Neural progenitor cell (in vitro differentiated cells): ENCODE data around the gene NDUFS8. TPM values are rescaled to one million over a fixed set of nuclear protein-coding genes. Genes with fewer than 3 reads are reported as not detected.
A peak's percentile ranks its signal among the peaks of the same experiment; 100 is the strongest.

Experiments
- DNase-seq: peaks from one replicate; pipeline ENCODE4 v3.0.0-alpha.2; 2016; ENCODE audit warnings: low spot score
- H2AFZ ChIP-seq: fragments of 200-600 bp; sonication (generic); replicated peaks from 2 replicates; pipeline ENCODE4 v1.6.1; 2016; ENCODE audit warnings: antibody characterized with exemption
- H3F3A ChIP-seq: fragments of 200-600 bp; sonication (generic); 2 replicates; pipeline ENCODE4 v1.6.1; 2016; ENCODE audit warnings: antibody characterized with exemption, low read depth
- H3K27ac ChIP-seq: fragments of 200-600 bp; sonication (generic); 2 replicates; pipeline ENCODE4 v1.5.1; 2016; ENCODE audit warnings: mild to moderate bottlenecking
- H3K27me3 ChIP-seq: fragments of 200-600 bp; sonication (generic); 2 replicates; pipeline ENCODE4 v1.6.1; 2016; ENCODE audit warnings: mild to moderate bottlenecking, moderate library complexity
- H3K36me3 ChIP-seq: fragments of 200-600 bp; sonication (generic); 2 replicates; pipeline ENCODE4 v1.5.1; 2016
- H3K4me1 ChIP-seq: fragments of 200-600 bp; sonication (generic); 2 replicates; pipeline ENCODE4 v1.6.1; 2016; ENCODE audit warnings: mixed run types
- H3K4me2 ChIP-seq: fragments of 200-600 bp; sonication (generic); 2 replicates; pipeline ENCODE4 v1.6.1; 2016
- H3K4me3 ChIP-seq: fragments of 200-600 bp; sonication (generic); 2 replicates; pipeline ENCODE4 v1.5.1; 2016
- H3K79me2 ChIP-seq: fragments of 200-600 bp; sonication (generic); 2 replicates; pipeline ENCODE4 v1.6.1; 2016; ENCODE audit warnings: low read depth
- H3K9ac ChIP-seq: fragments of 200-600 bp; sonication (generic); 2 replicates; pipeline ENCODE4 v1.6.1; 2016
- H3K9me3 ChIP-seq: fragments of 200-600 bp; sonication (generic); 2 replicates; pipeline ENCODE4 v1.5.1; 2016; ENCODE audit warnings: low read depth
- H4K20me1 ChIP-seq: fragments of 200-600 bp; sonication (generic); 2 replicates; pipeline ENCODE4 v1.6.1; 2016; ENCODE audit warnings: low read depth
- H3K27ac Mint-ChIP-seq: 3 replicates; pipeline ENCODE4 v1.8.0; 2021; ENCODE audit warnings: mixed read lengths
- H3K27me3 Mint-ChIP-seq: 2 replicates; pipeline ENCODE4 v1.8.0; 2022; ENCODE audit warnings: low read depth, mild to moderate bottlenecking, inconsistent platforms, moderate library complexity, mixed read lengths; ENCODE audit not compliant: insufficient read depth
- H3K36me3 Mint-ChIP-seq: 3 replicates; pipeline ENCODE4 v1.8.0; 2021; ENCODE audit warnings: mixed read lengths
- H3K4me1 Mint-ChIP-seq: 3 replicates; pipeline ENCODE4 v1.8.0; 2021; ENCODE audit warnings: mixed read lengths
- H3K4me3 Mint-ChIP-seq: 3 replicates; pipeline ENCODE4 v1.8.0; 2021; ENCODE audit warnings: mild to moderate bottlenecking, moderate library complexity, mixed read lengths
- H3K9me3 Mint-ChIP-seq: 3 replicates; pipeline ENCODE4 v1.8.0; 2020; ENCODE audit warnings: mixed read lengths
- CTCF ChIP-seq: fragments of 200-600 bp; sonication (generic); IDR thresholded peaks from 2 replicates; pipeline ENCODE4 v1.5.1; 2017; ENCODE audit warnings: antibody characterized with exemption, mild to moderate bottlenecking
- EZH2 ChIP-seq: fragments of 200-600 bp; sonication (generic); IDR thresholded peaks from 2 replicates; pipeline ENCODE4 v1.6.1; 2017; ENCODE audit warnings: antibody characterized with exemption, mild to moderate bottlenecking, moderate library complexity
- EZH2phosphoT487 ChIP-seq: fragments of 200-600 bp; sonication (generic); IDR thresholded peaks from 2 replicates; pipeline ENCODE4 v1.6.1; 2017; ENCODE audit warnings: antibody characterized with exemption
- total RNA-seq: library from RNA; depleted of rRNA; stranded (reverse); fragments of >200 nt; gene quantifications from 2 replicates; pipeline ENCODE4 v1.2.3, GENCODE V29; 2015; ENCODE audit warnings: low replicate concordance

The NDUFS8 gene
- total RNA-seq, 1 donor from 2014 or later: 46.7 TPM

- H3K9me3 ChIP-seq: no peaks in the 10 kb centered on the region
- no peak overlapping the region for H3K4me3 ChIP-seq
- H3K27ac ChIP-seq: no peak overlapping the region
- no peaks in the 10 kb centered on the region for H3K36me3 Mint-ChIP-seq
- no peaks in the 10 kb centered on the region for H4K20me1 ChIP-seq
- no peaks in the 10 kb centered on the region for H3K27me3 ChIP-seq
- H3K79me2 ChIP-seq: no peaks in the 10 kb centered on the region
- no peak overlapping the region for H3K4me3 Mint-ChIP-seq
- DNase-seq: no peak
- H3K4me2 ChIP-seq: no peak overlapping the region
- H3K27ac Mint-ChIP-seq: no peak overlapping the region
- peaks cover 8% of the 10 kb centered on the region for H3K27me3 Mint-ChIP-seq
- peaks cover 19% of the 10 kb centered on the region for H3F3A ChIP-seq
- H3K4me1 ChIP-seq: peaks cover 16% of the 10 kb centered on the region
- no peaks in the 10 kb centered on the region for H3K9me3 Mint-ChIP-seq
- H2AFZ ChIP-seq: no peak overlapping the region
- TF ChIP-seq EZH2phosphoT487: no peak
- TF ChIP-seq CTCF: no peak
- H3K9ac ChIP-seq: no peak overlapping the region
- H3K4me1 Mint-ChIP-seq: peaks cover 9% of the 10 kb centered on the region
- no peaks in the 10 kb centered on the region for H3K36me3 ChIP-seq
Observed at GRCh38 chr11:68042219-68043028, 11.9 kb downstream of the NDUFS8 start.

GRCh38 chr11:68043029-68043348 is 12.5 kb downstream of the NDUFS8 start:
- H3K4me2 ChIP-seq: no peak overlapping the region

GRCh38 chr11:68043349-68044144 is 13.1 kb downstream of the NDUFS8 start:
- H3K36me3 ChIP-seq: no peaks in the 10 kb centered on the region
- H3K27ac ChIP-seq: no peak overlapping the region
- H2AFZ ChIP-seq: no peak overlapping the region
- peaks cover 11% of the 10 kb centered on the region for H3K4me1 ChIP-seq
- H3K27me3 ChIP-seq: no peaks in the 10 kb centered on the region
- H3K9me3 Mint-ChIP-seq: no peaks in the 10 kb centered on the region
- H3K4me3 ChIP-seq: no peak overlapping the region
- H3K4me1 Mint-ChIP-seq: peaks cover 9% of the 10 kb centered on the region
- no peaks in the 10 kb centered on the region for H3K79me2 ChIP-seq
- TF ChIP-seq CTCF (no peak), EZH2phosphoT487 (no peak), EZH2 (no peak)
- peak overlapping the region; percentile 50 for H3K27ac Mint-ChIP-seq
- no peak overlapping the region for H3K4me2 ChIP-seq
- DNase-seq: no peak
- no peak overlapping the region for H3K9ac ChIP-seq
- peaks cover 8% of the 10 kb centered on the region for H3K27me3 Mint-ChIP-seq
- H4K20me1 ChIP-seq: no peaks in the 10 kb centered on the region
- no peaks in the 10 kb centered on the region for H3K36me3 Mint-ChIP-seq
- no peaks in the 10 kb centered on the region for H3K9me3 ChIP-seq
- H3K4me3 Mint-ChIP-seq: no peak overlapping the region
- H3F3A ChIP-seq: peaks cover 9% of the 10 kb centered on the region

More at GRCh38 chr11:68043029-68043348, 12.5 kb downstream of the NDUFS8 start:
- Histone ChIP-seq H4K20me1 (no peaks in the 10 kb centered on the region), H3K4me1 (peaks cover 16% of the 10 kb centered on the region), H3K79me2 (no peaks in the 10 kb centered on the region), H3K27ac (no peak overlapping the region), H3K36me3 (no peaks in the 10 kb centered on the region), H3K9ac (no peak overlapping the region), H3F3A (peaks cover 14% of the 10 kb centered on the region), H3K4me3 (no peak overlapping the region), H2AFZ (no peak overlapping the region), H3K27me3 (no peaks in the 10 kb centered on the region), H3K9me3 (no peaks in the 10 kb centered on the region)
- no peak for TF ChIP-seq CTCF
- TF ChIP-seq EZH2phosphoT487: no peak
- TF ChIP-seq EZH2: no peak
- Mint-ChIP-seq H3K36me3 (no peaks in the 10 kb centered on the region), H3K27ac (no peak overlapping the region), H3K4me1 (peaks cover 9% of the 10 kb centered on the region), H3K27me3 (peaks cover 8% of the 10 kb centered on the region), H3K4me3 (no peak overlapping the region), H3K9me3 (no peaks in the 10 kb centered on the region)
- no peak for DNase-seq
